Neural cell (in vitro differentiated cells): ENCODE measurements around the gene SULT1B1.

Source experiments
- CTCF ChIP-seq: fragments of 450-650 bp; IDR thresholded peaks from 2 replicates; pipeline ENCODE4 v1.5.1; 2014; ENCODE audit warnings: antibody characterized with exemption, mild to moderate bottlenecking, moderate library complexity; ENCODE audit not compliant: poor library complexity, severe bottlenecking
- EP300 ChIP-seq: fragments of 450-650 bp; conservative IDR thresholded peaks from 2 replicates; pipeline ENCODE4 v1.6.1; 2014; ENCODE audit warnings: antibody characterized with exemption, mild to moderate bottlenecking, moderate library complexity; ENCODE audit not compliant: poor library complexity, severe bottlenecking
- EZH2 ChIP-seq: fragments of 200-600, 300-800 bp; shearing (Covaris generic), sonication (generic); IDR thresholded peaks from 2 replicates; pipeline ENCODE4 v1.6.1; 2014; ENCODE audit warnings: antibody characterized with exemption, low read length, borderline replicate concordance, mild to moderate bottlenecking; ENCODE audit not compliant: insufficient read depth, poor library complexity, severe bottlenecking
- MXI1 ChIP-seq: fragments of 450-650 bp; conservative IDR thresholded peaks from 2 replicates; pipeline ENCODE4 v1.6.1; 2014; ENCODE audit warnings: antibody characterized with exemption, mild to moderate bottlenecking; ENCODE audit not compliant: poor library complexity, severe bottlenecking
- RAD21 ChIP-seq: fragments of 450-650 bp; conservative IDR thresholded peaks from 2 replicates; pipeline ENCODE4 v1.6.1; 2014; ENCODE audit warnings: antibody characterized with exemption, mild to moderate bottlenecking, moderate library complexity
- REST ChIP-seq: IDR thresholded peaks from 2 replicates; pipeline ENCODE4 v1.6.1; 2012; ENCODE audit warnings: borderline replicate concordance
- TAF1 ChIP-seq: IDR thresholded peaks from 2 replicates; pipeline ENCODE4 v1.6.1; 2012; ENCODE audit warnings: low read depth

GRCh38 chr4:69748173-69748572 is 12.2 kb downstream of the SULT1B1 start:
- no peak for TF ChIP-seq EP300
- TF ChIP-seq CTCF = no peak
- TF ChIP-seq TAF1 = no peak
- TF ChIP-seq RAD21 = no peak
- TF ChIP-seq MXI1 = no peak
- TF ChIP-seq EZH2 = no peak
- no peak for TF ChIP-seq REST
